H1 (cell line): ENCODE data around the gene KLHDC4. TPM values are rescaled to one million over a fixed set of nuclear protein-coding genes. Genes with fewer than 3 reads are reported as not detected.

Experiments used
- CTCF ChIA-PET: fragments of 300-600 bp; sonication (Branson Sonifier 250); formaldehyde crosslinking; loops from one replicate; lab custom pipeline; 2021; ENCODE audit not compliant: partially characterized antibody; lab: Charles Lee
- POLR2A ChIA-PET: fragments of 300-600 bp; sonication (Branson Sonifier 250); formaldehyde crosslinking; loops from one replicate; lab custom pipeline; 2021; ENCODE audit warnings: inconsistent platforms; ENCODE audit not compliant: partially characterized antibody; lab: Charles Lee
- DNase-seq, 2 experiments: peaks; one replicate each; pipeline versions ENCODE4 v3.0.0 to v3.0.0-alpha.2; 2010 to 2022; ENCODE audit warnings: low spot score in 2 of 2, low read depth in 1 of 2, mixed read lengths in 1 of 2
- FAIRE-seq: peaks from 2 replicates; lab custom pipeline; 2011; peaks lifted over from hg19 to GRCh38; lab: Jason Lieb, UNC
- H2AFZ ChIP-seq: 2 replicates; pipeline ENCODE4 v1.8.1; 2012; ENCODE audit warnings: low read length, inconsistent platforms
- H2AK5ac ChIP-seq: 2 replicates; pipeline ENCODE4 v1.6.1; 2013; ENCODE audit warnings: low read depth, low read length
- H2BK120ac ChIP-seq: replicated peaks from 2 replicates; pipeline ENCODE3; 2013; ENCODE audit warnings: low read depth, low read length, inconsistent platforms
- H2BK12ac ChIP-seq: 2 replicates; pipeline ENCODE4 v1.6.1; 2013; ENCODE audit warnings: low read depth, low read length
- H2BK15ac ChIP-seq: 2 replicates; pipeline ENCODE4 v1.6.1; 2013; ENCODE audit warnings: low read length
- H2BK20ac ChIP-seq: 2 replicates; pipeline ENCODE4 v1.6.1; 2013; ENCODE audit warnings: low read length
- H2BK5ac ChIP-seq: 2 replicates; pipeline ENCODE4 v1.6.1; 2013; ENCODE audit warnings: low read depth, low read length
- H3K14ac ChIP-seq: 2 replicates; pipeline ENCODE4 v1.6.1; 2013; ENCODE audit warnings: inconsistent platforms; ENCODE audit not compliant: insufficient read length
- H3K18ac ChIP-seq: 2 replicates; pipeline ENCODE4 v1.6.1; 2013; ENCODE audit warnings: low read length; ENCODE audit errors: extremely low read depth
- H3K23ac ChIP-seq: 2 replicates; pipeline ENCODE4 v1.6.1; 2013; ENCODE audit warnings: inconsistent platforms; ENCODE audit not compliant: insufficient read length
- H3K23me2 ChIP-seq: 2 replicates; pipeline ENCODE4 v1.6.1; 2013; ENCODE audit warnings: low read depth, low read length
- H3K27ac ChIP-seq: 2 replicates; pipeline ENCODE4 v1.6.1; 2011; ENCODE audit warnings: low read depth, low read length, inconsistent platforms
- H3K27me3 ChIP-seq, 4 experiments: replicated peaks in 1 of 4; 1 replicate in 1 of 4; 2 replicates in 3 of 4; pipeline versions ENCODE4 v1.6.1 to v1.8.1; 2011 to 2013; ENCODE audit warnings: low read length in 3 of 4, mild to moderate bottlenecking in 3 of 4, inconsistent platforms in 2 of 4, mixed read lengths in 2 of 4, moderate library complexity in 1 of 4; ENCODE audit not compliant: control insufficient read depth in 3 of 4, insufficient read depth in 3 of 4; ENCODE audit errors: extremely low read depth in 1 of 4
- H3K36me3 ChIP-seq, 4 experiments: 2 replicates each; pipeline versions ENCODE4 v1.6.1 to v1.8.1; 2011 to 2013; ENCODE audit warnings: mild to moderate bottlenecking in 4 of 4, low read length in 3 of 4, moderate library complexity in 2 of 4, control low read depth in 1 of 4, inconsistent platforms in 1 of 4; ENCODE audit not compliant: insufficient read depth in 4 of 4, control insufficient read depth in 2 of 4
- H3K4ac ChIP-seq: replicated peaks from 2 replicates; pipeline ENCODE3; 2013; ENCODE audit warnings: low read length, low read depth, mixed read lengths, inconsistent platforms; ENCODE audit not compliant: insufficient read length
- H3K4me1 ChIP-seq, 4 experiments: replicated peaks in 1 of 4; 1 replicate in 1 of 4; 2 replicates in 3 of 4; pipeline versions ENCODE4 v1.6.1 to v1.8.1; 2011 to 2013; ENCODE audit warnings: low read length in 3 of 4, inconsistent platforms in 2 of 4, mixed read lengths in 1 of 4; ENCODE audit not compliant: insufficient read depth in 4 of 4, control insufficient read depth in 3 of 4
- H3K4me2 ChIP-seq, 2 experiments: 2 replicates each; pipeline versions ENCODE4 v1.6.1 to v1.8.1; 2011 to 2013; ENCODE audit warnings: low read depth in 2 of 2, low read length in 2 of 2, control low read depth in 1 of 2, inconsistent platforms in 1 of 2, mild to moderate bottlenecking in 1 of 2; ENCODE audit not compliant: insufficient read depth in 1 of 2
- H3K4me3 ChIP-seq, 4 experiments: fragments of 200-600, 300-600 bp in 1 of 4; sonication (generic), shearing (Covaris generic), sonication (Bioruptor Twin) in 1 of 4; 2 replicates each; pipeline versions ENCODE4 v1.5.1 to v1.8.1; 2011 to 2016; ENCODE audit warnings: low read length in 4 of 4, low read depth in 3 of 4, control low read depth in 2 of 4, inconsistent platforms in 2 of 4, mild to moderate bottlenecking in 2 of 4, mixed read lengths in 1 of 4, moderate library complexity in 1 of 4; ENCODE audit not compliant: insufficient read depth in 2 of 4; ENCODE audit errors: extremely low read depth in 1 of 4
- H3K56ac ChIP-seq: replicated peaks from 2 replicates; pipeline ENCODE3; 2013; ENCODE audit warnings: low read depth, mild to moderate bottlenecking, mixed read lengths, low read length, inconsistent platforms; ENCODE audit not compliant: insufficient read length
- H3K79me1 ChIP-seq: 2 replicates; pipeline ENCODE4 v1.6.1; 2013; ENCODE audit warnings: low read depth, low read length, control low read depth
- H3K79me2 ChIP-seq, 2 experiments: 2 replicates each; pipeline versions ENCODE4 v1.6.1 to v1.8.1; 2012 to 2013; ENCODE audit warnings: low read length in 2 of 2, mild to moderate bottlenecking in 2 of 2, inconsistent platforms in 1 of 2; ENCODE audit not compliant: insufficient read depth in 2 of 2, control insufficient read depth in 1 of 2
- H3K9ac ChIP-seq, 4 experiments: replicated peaks in 1 of 4; 1 replicate in 1 of 4; 2 replicates in 3 of 4; pipeline versions ENCODE4 v1.6.1 to v1.8.1; 2011 to 2013; ENCODE audit warnings: low read depth in 3 of 4, low read length in 3 of 4, control low read depth in 2 of 4, mild to moderate bottlenecking in 2 of 4, moderate library complexity in 2 of 4, inconsistent platforms in 1 of 4; ENCODE audit errors: extremely low read depth in 1 of 4
- H3K9me3 ChIP-seq, 2 experiments: 2 replicates each; pipeline versions ENCODE4 v1.6.1 to v1.8.1; 2012 to 2013; ENCODE audit warnings: mild to moderate bottlenecking in 2 of 2, moderate library complexity in 2 of 2, control low read depth in 1 of 2, inconsistent platforms in 1 of 2, low read depth in 1 of 2, low read length in 1 of 2, mixed read lengths in 1 of 2; ENCODE audit not compliant: insufficient read depth in 2 of 2
- H4K20me1 ChIP-seq, 2 experiments: replicated peaks in 1 of 2; 2 replicates each; pipeline versions ENCODE3 to v1.8.1; 2011 to 2013; ENCODE audit warnings: inconsistent platforms in 2 of 2, low read length in 2 of 2, mild to moderate bottlenecking in 1 of 2; ENCODE audit not compliant: insufficient read depth in 2 of 2, control insufficient read depth in 1 of 2
- H4K5ac ChIP-seq: 2 replicates; pipeline ENCODE4 v1.6.1; 2013; ENCODE audit warnings: low read length, low read depth, mixed read lengths, inconsistent platforms; ENCODE audit not compliant: insufficient read length
- H4K8ac ChIP-seq: 2 replicates; pipeline ENCODE4 v1.8.0; 2013; ENCODE audit warnings: mild to moderate bottlenecking, moderate library complexity, low read length, inconsistent platforms; ENCODE audit not compliant: insufficient read depth; ENCODE audit errors: extremely low read depth
- H4K91ac ChIP-seq: replicated peaks from 2 replicates; pipeline ENCODE3; 2013; ENCODE audit warnings: low read length, mixed read lengths, inconsistent platforms; ENCODE audit not compliant: insufficient read length
- GABPA ChIP-seq: IDR thresholded peaks from 2 replicates; pipeline ENCODE4 v1.6.1; 2011; ENCODE audit warnings: mild to moderate bottlenecking, low read length, moderate library complexity, borderline replicate concordance; ENCODE audit not compliant: insufficient read depth
- RAD21 ChIP-seq, 2 experiments: IDR thresholded peaks in 1 of 2; conservative IDR thresholded peaks in 1 of 2; 2 replicates each; pipeline ENCODE4 v1.6.1; 2011; ENCODE audit warnings: low read depth in 2 of 2, low read length in 2 of 2, improper control_type of control experiment in 1 of 2, inconsistent platforms in 1 of 2, mild to moderate bottlenecking in 1 of 2, moderate library complexity in 1 of 2
- TEAD4 ChIP-seq: IDR thresholded peaks from 2 replicates; pipeline ENCODE4 v1.6.1; 2012; ENCODE audit warnings: low read depth, low read length, inconsistent platforms, mixed read lengths
- WGBS, 2 experiments: shearing (Covaris generic) in 1 of 2; methylation state at CpG; one replicate each; pipeline versions ENCODE4 v1.1.6 to v1.1.7; 2013 to 2015; ENCODE audit warnings: low lambda C conversion rate in 2 of 2, mixed read lengths in 2 of 2, inconsistent platforms in 1 of 2, low coverage in 1 of 2, missing lambda C conversion rate in 1 of 2; ENCODE audit not compliant: insufficient replicate concordance in 2 of 2, insufficient coverage in 1 of 2, insufficient read length in 1 of 2; ENCODE audit errors: extremely low coverage in 1 of 2, missing lambda C conversion rate in 1 of 2; 5-methylcytosine and 5-hydroxymethylcytosine counted together
- polyA plus RNA-seq, 7 experiments: library from polyadenylated mRNA; depleted of rRNA in 3 of 7; stranded (reverse) in 5 of 7; unstranded in 2 of 7; fragments of >200 nt in 5 of 7; fragments of 200-250 nt in 2 of 7; gene quantifications; 1 replicate in 5 of 7; 2 replicates in 1 of 7; 4 replicates in 1 of 7; pipeline versions ENCODE4 v1.2.1 to v1.2.3, GENCODE V29; 2011 to 2013; ENCODE audit warnings: missing spikeins in 2 of 7, mixed read lengths in 2 of 7
- total RNA-seq: library from RNA; stranded (reverse); fragmentation: NEBNext Ultra II Directional; extraction: Animal tissue kit (Norgen Biotek cat#: 25700); gene quantifications from 2 replicates; pipeline ENCODE4 v1.2.1, GENCODE V29; 2021
- TF ChIP-seq, protein P1 (sequence below), 3 experiments: IDR thresholded peaks; 1 replicate in 2 of 3; 2 replicates in 1 of 3; pipeline versions ENCODE4 v1.5.1 to v1.6.1; 2011; ENCODE audit warnings: low read length in 3 of 3, mild to moderate bottlenecking in 3 of 3, inconsistent platforms in 2 of 3, low read depth in 1 of 3, moderate library complexity in 1 of 3; ENCODE audit not compliant: insufficient read depth in 1 of 3; ENCODE audit errors: control extremely low read depth in 1 of 3

The KLHDC4 gene
- total and polyA plus RNA-seq, 2 of the 8 experiments (the other 6 are each of a cell fraction or from before 2014, with no cell fraction given), result 23.7 to 63.9 TPM

DNA sequence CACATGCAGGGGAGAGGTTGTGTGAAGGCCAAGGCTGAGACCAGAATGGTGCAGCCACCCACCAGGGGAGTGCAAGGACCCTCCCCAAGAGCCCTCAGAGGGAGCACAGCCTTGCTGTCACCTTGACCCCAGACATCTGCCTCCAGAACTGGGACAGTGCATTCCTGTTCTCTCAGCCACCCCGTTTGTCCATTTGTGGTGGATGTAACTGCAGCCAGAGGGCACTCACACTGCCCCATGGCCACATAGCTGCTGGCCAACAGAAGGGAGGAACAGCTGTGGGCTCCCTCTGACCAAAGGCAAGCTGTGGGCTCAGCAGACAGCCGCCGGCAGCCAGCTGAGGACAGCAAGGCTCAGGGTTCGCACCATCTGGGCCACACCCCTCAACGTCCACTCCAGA lies 49.8 kb upstream of the KLHDC4 start:
- CTCF ChIA-PET, result interaction anchor here (0.9 to 2.1 kb wide), 9 partner anchors 10 to 74 kb away, joined by 3 to 14 read pairs (median 6); no protein-coding TSS in a partner anchor
- POLR2A ChIA-PET, result interaction anchor here (1.2 to 5.7 kb wide), 5 partner anchors 9 to 23 kb away, joined by 3 to 30 read pairs (median 4); no protein-coding TSS in a partner anchor

More for the DNA sequence above, 49.8 kb upstream of the KLHDC4 start:
- no peak overlapping the region for H2BK15ac ChIP-seq
- no peaks in the 10 kb centered on the region for H3K79me1 ChIP-seq
- no peaks in the 10 kb centered on the region for H3K36me3 ChIP-seq
- H3K79me2 ChIP-seq, result no peaks in the 10 kb centered on the region
- peaks cover 7 to 15% (median 9%) of the 10 kb centered on the region in 4 experiments for H3K4me1 ChIP-seq
- no peak for FAIRE-seq
- H3K27me3 ChIP-seq, result no peaks in the 10 kb centered on the region
- H3K56ac ChIP-seq, result no peak overlapping the region
- no peak for DNase-seq
- no peak overlapping the region for H2AFZ ChIP-seq
- no peak overlapping the region for H3K4me2 ChIP-seq
- no peak overlapping the region for H3K9ac ChIP-seq
- no peak overlapping the region for H4K8ac ChIP-seq
- no peak overlapping the region for H3K4ac ChIP-seq
- no peak overlapping the region for H3K14ac ChIP-seq
- no peaks in the 10 kb centered on the region for H3K9me3 ChIP-seq
- H3K23ac ChIP-seq, result no peak overlapping the region
- H2BK120ac ChIP-seq, result no peak overlapping the region
- peak overlapping the region; percentile 94; the same call in 1 of the 2 replicates for H2BK12ac ChIP-seq
- no peak overlapping the region for H3K4me3 ChIP-seq
- TF ChIP-seq, protein P1, sequence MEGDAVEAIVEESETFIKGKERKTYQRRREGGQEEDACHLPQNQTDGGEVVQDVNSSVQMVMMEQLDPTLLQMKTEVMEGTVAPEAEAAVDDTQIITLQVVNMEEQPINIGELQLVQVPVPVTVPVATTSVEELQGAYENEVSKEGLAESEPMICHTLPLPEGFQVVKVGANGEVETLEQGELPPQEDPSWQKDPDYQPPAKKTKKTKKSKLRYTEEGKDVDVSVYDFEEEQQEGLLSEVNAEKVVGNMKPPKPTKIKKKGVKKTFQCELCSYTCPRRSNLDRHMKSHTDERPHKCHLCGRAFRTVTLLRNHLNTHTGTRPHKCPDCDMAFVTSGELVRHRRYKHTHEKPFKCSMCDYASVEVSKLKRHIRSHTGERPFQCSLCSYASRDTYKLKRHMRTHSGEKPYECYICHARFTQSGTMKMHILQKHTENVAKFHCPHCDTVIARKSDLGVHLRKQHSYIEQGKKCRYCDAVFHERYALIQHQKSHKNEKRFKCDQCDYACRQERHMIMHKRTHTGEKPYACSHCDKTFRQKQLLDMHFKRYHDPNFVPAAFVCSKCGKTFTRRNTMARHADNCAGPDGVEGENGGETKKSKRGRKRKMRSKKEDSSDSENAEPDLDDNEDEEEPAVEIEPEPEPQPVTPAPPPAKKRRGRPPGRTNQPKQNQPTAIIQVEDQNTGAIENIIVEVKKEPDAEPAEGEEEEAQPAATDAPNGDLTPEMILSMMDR (IDR thresholded peaks at IDR 0.05; ENCODE audit: control extremely low read depth in 1 of 3, insufficient read depth in 1 of 3, low read depth in 1 of 3, low read length in 3 of 3), result peak in 2 of 3 experiments; percentile 26 to 33; a peak in 3 of 4 replicates
- peak in 1 of 2 experiments; percentile 26; a peak in 1 of 4 replicates for TF ChIP-seq RAD21 (IDR thresholded peaks at IDR 0.05 in 1 of 2, conservative IDR thresholded peaks at IDR 0.05 in 1 of 2; ENCODE audit: low read depth in 2 of 2, low read length in 2 of 2)
- TF ChIP-seq TEAD4, result 0 out of 2 replicates have a peak, but pooled peaks have one; percentile 6
- no peak for TF ChIP-seq GABPA
- H2BK5ac ChIP-seq, result no peak overlapping the region
- peak overlapping the region; percentile 77 for H4K91ac ChIP-seq
- no peak overlapping the region for H2AK5ac ChIP-seq
- H3K18ac ChIP-seq, result 0 out of 2 replicates have a peak overlapping the region, but pooled peaks have one; percentile 60
- no peak overlapping the region for H3K27ac ChIP-seq
- 86% methylated on average over 5 of the region's 5 CpGs; no CpG with 5 or more reads in 1 of the 2 experiments for WGBS, 2 experiments
- no peak overlapping the region for H4K5ac ChIP-seq
- H4K20me1 ChIP-seq, result no peaks in the 10 kb centered on the region
- H2BK20ac ChIP-seq, result no peak overlapping the region
- no peaks in the 10 kb centered on the region for H3K23me2 ChIP-seq
